AG09309 (cell line): ENCODE measurements around the gene GABBR2.

Experiments used
- DNase-seq: peaks from one replicate; pipeline ENCODE4 v3.0.0-alpha.2; 2010; ENCODE audit warnings: low read depth
- H3K4me3 ChIP-seq: 2 replicates; pipeline ENCODE4 v1.5.1; 2011; ENCODE audit warnings: mild to moderate bottlenecking, low read depth, low read length, moderate library complexity; ENCODE audit not compliant: control insufficient read depth
- CTCF ChIP-seq: IDR thresholded peaks from 2 replicates; pipeline ENCODE4 v1.5.1; 2011; ENCODE audit warnings: mild to moderate bottlenecking, low read depth, low read length, inconsistent platforms; ENCODE audit not compliant: insufficient read depth, control insufficient read depth; ENCODE audit errors: missing control alignments

The GABBR2 gene

GRCh38 chr9:98565152-98566135 is 143.3 kb downstream of the GABBR2 start:
- no peak for TF ChIP-seq CTCF
- no peak for DNase-seq
- H3K4me3 ChIP-seq, result no peak overlapping the region

GRCh38 chr9:98564714-98565113 is 144.0 kb downstream of the GABBR2 start:
- TF ChIP-seq CTCF, result no peak
- no peak for DNase-seq
- H3K4me3 ChIP-seq, result no peak overlapping the region

- no peak overlapping the region for H3K4me3 ChIP-seq
- no peak for DNase-seq
- no peak for TF ChIP-seq CTCF
Measured at GRCh38 chr9:98563988-98564387, 144.7 kb downstream of the GABBR2 start.

- no peak overlapping the region for H3K4me3 ChIP-seq
- DNase-seq, result no peak
- TF ChIP-seq CTCF, result no peak
Measured at GRCh38 chr9:98563212-98563907, 145.4 kb downstream of the GABBR2 start.

GRCh38 chr9:98559561-98559960 is 149.2 kb downstream of the GABBR2 start:
- no peak overlapping the region for H3K4me3 ChIP-seq
- TF ChIP-seq CTCF, result no peak
- no peak for DNase-seq

- no peak overlapping the region for H3K4me3 ChIP-seq
- TF ChIP-seq CTCF, result no peak
Measured at GRCh38 chr9:98558575-98558974, 150.2 kb downstream of the GABBR2 start.

More at GRCh38 chr9:98558575-98558974, 150.2 kb downstream of the GABBR2 start:
- DNase-seq, result no peak
